K562 (cell line): ENCODE results near the gene ROPN1L. TPM values are rescaled to one million over a fixed set of nuclear protein-coding genes. Genes with fewer than 3 reads are reported as not detected.

ENCODE experiments used
- ATAC-seq: fragments of 200-7000 bp; cut with Tn5 transposase; 3 replicates; pipeline ENCODE4 v1.9.1; 2020; ENCODE audit warnings: moderate library complexity
- BruUV-seq: library from RNA; stranded (reverse); fragments of 400-500 nt; replicated peaks from 2 replicates; lab custom pipeline; 2021; lab: Mats Ljungman, UMichigan
- CTCF ChIA-PET: fragments of 300-600 bp; formaldehyde crosslinking; extraction: SDS; loops from one replicate; lab custom pipeline; 2021; ENCODE audit warnings: low intra/inter-chr PET ratio; lab: Yijun Ruan, JAX
- POLR2A ChIA-PET: fragments of 300-600, 350-650 bp; sonication (Branson Sonifier 250); formaldehyde crosslinking; extraction: SDS; loops from one replicate; lab custom pipeline; 2021; ENCODE audit warnings: antibody characterized with exemption, inconsistent platforms; lab: Yijun Ruan, JAX
- DNase-seq, 4 experiments: peaks; one replicate each; pipeline versions ENCODE4 v3.0.0 to v3.0.0-alpha.2; 2011 to 2018; ENCODE audit warnings: low spot score in 3 of 4, mixed read lengths in 3 of 4; ENCODE audit errors: extremely low read depth in 1 of 4
- FAIRE-seq: peaks from 2 replicates; lab custom pipeline; 2011; peaks lifted over from hg19 to GRCh38; lab: Jason Lieb, UNC
- H2AFZ ChIP-seq: 2 replicates; pipeline ENCODE4 v1.6.0; 2011; ENCODE audit warnings: low read depth, low read length, control low read depth, inconsistent platforms
- H3K27ac ChIP-seq: fragments of 200-600 bp; 3 replicates; pipeline ENCODE4 v1.8.0; 2011; ENCODE audit warnings: low read depth, mild to moderate bottlenecking, control low read depth, inconsistent platforms, low read length, moderate library complexity, mixed read lengths; ENCODE audit errors: extremely low read depth
- H3K27me3 ChIP-seq, 2 experiments: fragments of 300-600 bp in 1 of 2; 2 replicates in 1 of 2; 3 replicates in 1 of 2; pipeline versions ENCODE4 v1.6.0 to v1.8.0; 2011; ENCODE audit warnings: inconsistent platforms in 2 of 2, low read length in 2 of 2, mild to moderate bottlenecking in 1 of 2, mixed read lengths in 1 of 2, moderate library complexity in 1 of 2; ENCODE audit not compliant: control insufficient read depth in 2 of 2, insufficient read depth in 2 of 2
- H3K36me3 ChIP-seq: fragments of 300-600 bp; 3 replicates; pipeline ENCODE4 v1.8.0; 2011; ENCODE audit warnings: mild to moderate bottlenecking, low read length, inconsistent platforms; ENCODE audit not compliant: control insufficient read depth, insufficient read depth
- H3K4me1 ChIP-seq, 2 experiments: fragments of 200-600 bp in 1 of 2; replicated peaks in 1 of 2; 2 replicates in 1 of 2; 3 replicates in 1 of 2; pipeline versions ENCODE4 v1.5.1 to v1.8.0; 2011; ENCODE audit warnings: inconsistent platforms in 2 of 2, low read length in 2 of 2, mild to moderate bottlenecking in 1 of 2, mixed read lengths in 1 of 2, moderate library complexity in 1 of 2; ENCODE audit not compliant: control insufficient read depth in 2 of 2, insufficient read depth in 2 of 2
- H3K4me2 ChIP-seq: 2 replicates; pipeline ENCODE4 v1.6.1; 2011; ENCODE audit warnings: low read length, control low read depth, inconsistent platforms, mixed read lengths; ENCODE audit not compliant: insufficient read depth
- H3K4me3 ChIP-seq: fragments of 200-600 bp; sonication (generic), shearing (Covaris generic); 2 replicates; pipeline ENCODE4 v1.5.1; 2016; ENCODE audit warnings: control low read depth, inconsistent platforms
- H3K79me2 ChIP-seq: fragments of 200-600 bp; 3 replicates; pipeline ENCODE4 v1.8.0; 2011; ENCODE audit warnings: low read length, inconsistent platforms; ENCODE audit not compliant: control insufficient read depth, insufficient read depth
- H3K9ac ChIP-seq, 2 experiments: 2 replicates each; pipeline versions ENCODE4 v1.6.0 to v1.6.1; 2011; ENCODE audit warnings: low read depth in 2 of 2, low read length in 2 of 2, control low read depth in 1 of 2, inconsistent platforms in 1 of 2, mild to moderate bottlenecking in 1 of 2, mixed read lengths in 1 of 2; ENCODE audit not compliant: insufficient read depth in 1 of 2
- H3K9me1 ChIP-seq: one replicate; pipeline ENCODE4 v1.6.0; 2011; ENCODE audit warnings: inconsistent platforms, mild to moderate bottlenecking, low read length, moderate library complexity; ENCODE audit not compliant: control insufficient read depth, insufficient read depth
- H3K9me3 ChIP-seq: replicated peaks from 2 replicates; pipeline ENCODE4 v1.5.1; 2011; ENCODE audit warnings: low read depth, low read length, inconsistent platforms; ENCODE audit not compliant: control insufficient read depth, insufficient read depth
- H4K20me1 ChIP-seq: replicated peaks from 2 replicates; pipeline ENCODE4 v1.6.1; 2011; ENCODE audit warnings: low read length, inconsistent platforms, mixed read lengths; ENCODE audit not compliant: control insufficient read depth, insufficient read depth
- ARID2 ChIP-seq: fragments of 450-650 bp; IDR thresholded peaks from 2 replicates; pipeline ENCODE4 v1.6.1; 2017; ENCODE audit warnings: antibody characterized with exemption, mild to moderate bottlenecking
- BRF1 ChIP-seq: IDR thresholded peaks from 3 replicates; pipeline ENCODE4 v1.6.1; 2011; ENCODE audit warnings: borderline replicate concordance, mild to moderate bottlenecking; ENCODE audit not compliant: insufficient read length; ENCODE audit errors: extremely low read depth
- CBFB ChIP-seq: sonication (generic); formaldehyde crosslinking; IDR thresholded peaks from 2 replicates; pipeline ENCODE4 v1.4.0; 2020; ENCODE audit warnings: mild to moderate bottlenecking, missing genetic modification reagents
- L3MBTL2 ChIP-seq: fragments of 450-650 bp; IDR thresholded peaks from 2 replicates; pipeline ENCODE4 v1.6.1; 2016; ENCODE audit warnings: mild to moderate bottlenecking, moderate library complexity
- POU5F1 ChIP-seq: fragments of 150-350 bp; IDR thresholded peaks from 2 replicates; pipeline ENCODE4 v1.6.1; 2014; ENCODE audit warnings: borderline replicate concordance, low read length, low read depth, mild to moderate bottlenecking; ENCODE audit not compliant: partially characterized antibody
- PTRF ChIP-seq: fragments of 450-650 bp; IDR thresholded peaks from 2 replicates; pipeline ENCODE4 v1.6.1; 2016; ENCODE audit warnings: mild to moderate bottlenecking, missing genetic modification characterization, missing compliant biosample characterization
- USF1 ChIP-seq: sonication (generic); formaldehyde crosslinking; IDR thresholded peaks from 2 replicates; pipeline ENCODE4 v1.9.0; 2022; ENCODE audit warnings: mild to moderate bottlenecking, missing genetic modification reagents
- ZFP36 ChIP-seq: fragments of 150-350 bp; IDR thresholded peaks from 2 replicates; pipeline ENCODE4 v1.6.1; 2018; ENCODE audit warnings: low read length, low read depth; ENCODE audit not compliant: partially characterized antibody
- ZNF316 ChIP-seq: fragments of 450-650 bp; IDR thresholded peaks from 2 replicates; pipeline ENCODE4 v1.6.1; 2016
- WGBS: fragments of 100-300 bp; shearing (Covaris generic); methylation state at CpG from one replicate; pipeline ENCODE4 v1.1.6; 2016; ENCODE audit warnings: low coverage, mixed read lengths; ENCODE audit not compliant: insufficient coverage; ENCODE audit errors: missing lambda C conversion rate; 5-methylcytosine and 5-hydroxymethylcytosine counted together
- in situ Hi-C: fragments of 300-500 bp; cut with MboI; formaldehyde crosslinking; loops from 4 replicates; pipeline ENCODE4 v1.15.0; 2018; ENCODE audit warnings: inconsistent platforms, mixed read lengths
- intact Hi-C: fragments of 100-400 bp; cut with micrococcal nuclease; formaldehyde crosslinking; loops from 2 replicates; pipeline ENCODE4 v1.14.2; 2022
- polyA plus RNA-seq, 8 experiments: library from polyadenylated mRNA; depleted of rRNA in 4 of 8; stranded (reverse) in 5 of 8; unstranded in 3 of 8; fragments of >200 nt; fragmentation: Nextera tagmentation in 2 of 8; fragmentation: Illumina TruSeq in 1 of 8; extraction: Ambion mirVana in 2 of 8; extraction: Trizol in 1 of 8; gene quantifications; 2 replicates each; pipeline versions ENCODE4 v1.2.1 to v1.2.3, GENCODE V29; 2011 to 2014; ENCODE audit warnings: inconsistent platforms in 1 of 8, missing spikeins in 1 of 8
- total RNA-seq, 7 experiments: library from RNA; depleted of rRNA in 6 of 7; stranded (reverse); fragments of >200 nt in 6 of 7; fragmentation: Illumina TruSeq in 2 of 7; extraction: Trizol in 2 of 7; gene quantifications; 2 replicates each; pipeline versions ENCODE4 v1.2.1 to v1.2.3, GENCODE V29; 2011 to 2021; ENCODE audit warnings: low replicate concordance in 1 of 7
- TF ChIP-seq, protein P1 (sequence below): fragments of 250-450 bp; sonication (Bioruptor Pico); IDR thresholded peaks from 2 replicates; pipeline ENCODE4 v1.8.0; 2022; ENCODE audit warnings: inconsistent platforms, mild to moderate bottlenecking, moderate library complexity, borderline replicate concordance
- TF ChIP-seq, protein P2 (sequence below): fragments of 250-450 bp; sonication (Bioruptor Pico); IDR thresholded peaks from 2 replicates; pipeline ENCODE4 v1.9.0; 2021; ENCODE audit warnings: mild to moderate bottlenecking, inconsistent platforms

ROPN1L gene
- total and polyA plus RNA-seq, 9 of the 15 experiments (the other 6 are each of a cell fraction or from before 2014, with no cell fraction given) = 0.04 to 0.85 (median 0.24) TPM; not detected in 3

DNA sequence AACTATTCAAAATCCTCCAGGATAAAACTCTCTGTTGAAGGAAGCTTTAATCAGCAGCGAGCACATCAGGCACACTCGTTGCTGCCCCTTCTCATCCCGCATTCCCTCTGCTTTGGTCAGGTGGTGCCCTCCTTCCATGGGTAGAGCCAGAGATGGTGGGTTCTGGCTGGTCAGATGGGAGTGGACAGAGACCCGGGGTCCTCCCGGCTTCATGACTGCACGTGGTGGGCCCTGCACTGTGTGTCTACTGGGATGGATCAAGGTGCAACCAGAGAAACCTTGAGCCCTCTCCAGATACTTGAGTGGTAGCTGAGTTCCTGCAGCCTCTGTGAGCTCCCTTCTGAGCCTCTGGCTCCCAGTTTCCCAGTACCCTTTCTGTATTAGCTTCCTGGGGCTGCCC, 36.3 kb downstream of the ROPN1L start:
- H3K9me1 ChIP-seq = no peaks in the 10 kb centered on the region
- no TSS peak for BruUV-seq

More for the DNA sequence above, 36.3 kb downstream of the ROPN1L start:
- no peak for ATAC-seq
- no peaks in the 10 kb centered on the region for H3K36me3 ChIP-seq
- TF ChIP-seq USF1 (CRISPR knock-in tag) (no peak), ARID2 (no peak), ZNF316 (no peak), L3MBTL2 (no peak), CBFB (CRISPR knock-in tag) (no peak), ZFP36 (no peak), POU5F1 (no peak), PTRF (tag) (no peak), BRF1 (no peak)
- TF ChIP-seq, protein P1, sequence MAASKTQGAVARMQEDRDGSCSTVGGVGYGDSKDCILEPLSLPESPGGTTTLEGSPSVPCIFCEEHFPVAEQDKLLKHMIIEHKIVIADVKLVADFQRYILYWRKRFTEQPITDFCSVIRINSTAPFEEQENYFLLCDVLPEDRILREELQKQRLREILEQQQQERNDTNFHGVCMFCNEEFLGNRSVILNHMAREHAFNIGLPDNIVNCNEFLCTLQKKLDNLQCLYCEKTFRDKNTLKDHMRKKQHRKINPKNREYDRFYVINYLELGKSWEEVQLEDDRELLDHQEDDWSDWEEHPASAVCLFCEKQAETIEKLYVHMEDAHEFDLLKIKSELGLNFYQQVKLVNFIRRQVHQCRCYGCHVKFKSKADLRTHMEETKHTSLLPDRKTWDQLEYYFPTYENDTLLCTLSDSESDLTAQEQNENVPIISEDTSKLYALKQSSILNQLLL = no peak
- TF ChIP-seq, protein P2, sequence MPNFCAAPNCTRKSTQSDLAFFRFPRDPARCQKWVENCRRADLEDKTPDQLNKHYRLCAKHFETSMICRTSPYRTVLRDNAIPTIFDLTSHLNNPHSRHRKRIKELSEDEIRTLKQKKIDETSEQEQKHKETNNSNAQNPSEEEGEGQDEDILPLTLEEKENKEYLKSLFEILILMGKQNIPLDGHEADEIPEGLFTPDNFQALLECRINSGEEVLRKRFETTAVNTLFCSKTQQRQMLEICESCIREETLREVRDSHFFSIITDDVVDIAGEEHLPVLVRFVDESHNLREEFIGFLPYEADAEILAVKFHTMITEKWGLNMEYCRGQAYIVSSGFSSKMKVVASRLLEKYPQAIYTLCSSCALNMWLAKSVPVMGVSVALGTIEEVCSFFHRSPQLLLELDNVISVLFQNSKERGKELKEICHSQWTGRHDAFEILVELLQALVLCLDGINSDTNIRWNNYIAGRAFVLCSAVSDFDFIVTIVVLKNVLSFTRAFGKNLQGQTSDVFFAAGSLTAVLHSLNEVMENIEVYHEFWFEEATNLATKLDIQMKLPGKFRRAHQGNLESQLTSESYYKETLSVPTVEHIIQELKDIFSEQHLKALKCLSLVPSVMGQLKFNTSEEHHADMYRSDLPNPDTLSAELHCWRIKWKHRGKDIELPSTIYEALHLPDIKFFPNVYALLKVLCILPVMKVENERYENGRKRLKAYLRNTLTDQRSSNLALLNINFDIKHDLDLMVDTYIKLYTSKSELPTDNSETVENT (CRISPR knock-in tag) = no peak
- peaks cover 49 to 78% of the 10 kb centered on the region in 2 experiments for H3K27me3 ChIP-seq
- H2AFZ ChIP-seq = no peak overlapping the region
- no peaks in the 10 kb centered on the region for H3K4me1 ChIP-seq
- intact Hi-C loops = no loop called here
- no peak overlapping the region for H3K9ac ChIP-seq
- ChIA-PET POLR2A (interaction anchor here (0.8 to 1.7 kb wide), 4 partner anchors 11 to 154 kb away, joined by 3 to 5 read pairs (median 4); no protein-coding TSS in a partner anchor), CTCF (no interaction called here)
- 3% methylated on average over 6 of the region's 6 CpGs for WGBS
- no peaks in the 10 kb centered on the region for H3K9me3 ChIP-seq
- H4K20me1 ChIP-seq = no peaks in the 10 kb centered on the region
- H3K4me3 ChIP-seq = no peak overlapping the region
- no peak for FAIRE-seq
- no peak overlapping the region for H3K27ac ChIP-seq
- H3K79me2 ChIP-seq = no peaks in the 10 kb centered on the region
- in situ Hi-C loops = no loop called here
- H3K4me2 ChIP-seq = no peak overlapping the region
- no peak for DNase-seq
